Endothelial cell of hepatic sinusoid (primary cell): ENCODE data around the gene MRPL51.

ENCODE experiments used
- in situ Hi-C: cut with HindIII; loops from 2 replicates; pipeline ENCODE4 v1.10.0; 2017; ENCODE audit warnings: low sequenced_read_pairs

The MRPL51 gene

GRCh38 chr12:6464531-6464930, 28.5 kb downstream of the MRPL51 start:
- in situ Hi-C loops: no loop called here

- in situ Hi-C loops: no loop called here
Measured at GRCh38 chr12:6463858-6464257, 29.2 kb downstream of the MRPL51 start.

- in situ Hi-C loops: no loop called here
Measured at GRCh38 chr12:6463216-6463615, 29.8 kb downstream of the MRPL51 start.

GRCh38 chr12:6462234-6462995, 30.6 kb downstream of the MRPL51 start:
- in situ Hi-C loops: no loop called here

GRCh38 chr12:6461401-6462233, 31.4 kb downstream of the MRPL51 start:
- in situ Hi-C loops: no loop called here

GRCh38 chr12:6460751-6461371, 32.2 kb downstream of the MRPL51 start:
- in situ Hi-C loops: no loop called here

- in situ Hi-C loops: no loop called here
Measured at GRCh38 chr12:6459004-6459337, 34.1 kb downstream of the MRPL51 start.

- in situ Hi-C loops: no loop called here
Measured at GRCh38 chr12:6458281-6459003, 34.6 kb downstream of the MRPL51 start.

GRCh38 chr12:6457220-6457945, 35.7 kb downstream of the MRPL51 start:
- in situ Hi-C loops: no loop called here

- in situ Hi-C loops: no loop called here
Measured at GRCh38 chr12:6452944-6453630, 40.0 kb downstream of the MRPL51 start.

GRCh38 chr12:6452245-6452943, 40.7 kb downstream of the MRPL51 start:
- in situ Hi-C loops: no loop called here

- in situ Hi-C loops: no loop called here
Measured at GRCh38 chr12:6451348-6452244, 41.5 kb downstream of the MRPL51 start, which contains the start of gene TAPBPL. Gene TAPBPL (plus strand): TSS chr12:6452042. CDS start chr12:6452249, 207 bp downstream.

GRCh38 chr12:6450869-6451347, 42.2 kb downstream of the MRPL51 start:
- in situ Hi-C loops: no loop called here

GRCh38 chr12:6450091-6450868, 42.8 kb downstream of the MRPL51 start:
- in situ Hi-C loops: no loop called here

GRCh38 chr12:6444704-6445688, 48.1 kb downstream of the MRPL51 start, which contains the start of gene CD27:
Gene CD27 (plus strand): TSS chr12:6444955. CDS start chr12:6445096, 141 bp downstream.
- in situ Hi-C loops: loop anchor here (5.0 kb wide), 1 partner anchor 53 kb away; no protein-coding TSS in a partner anchor

- in situ Hi-C loops: no loop called here
Measured at GRCh38 chr12:6444031-6444430, 49.0 kb downstream of the MRPL51 start.
